HG02642 (cell line): ENCODE data around the gene GRAP.

Source experiments
- ATAC-seq: cut with Tn5 transposase; IDR thresholded peaks from one replicate; pipeline ENCODE4 v1.9.1; 2021; ENCODE audit warnings: mild to moderate bottlenecking; ENCODE audit not compliant: unreplicated experiment, poor library complexity

The GRAP gene

GRCh38 chr17:19020016-19020415 lies 26.7 kb downstream of the GRAP start:
- ATAC-seq, result no peak

GRCh38 chr17:19019041-19019941 lies 27.5 kb downstream of the GRAP start:
- ATAC-seq, result no peak

GRCh38 chr17:19018600-19018950 lies 28.2 kb downstream of the GRAP start:
- no peak for ATAC-seq

- ATAC-seq, result no peak
Observed at GRCh38 chr17:19017804-19018599, 28.8 kb downstream of the GRAP start.

GRCh38 chr17:19017401-19017800 lies 29.4 kb downstream of the GRAP start:
- no peak for ATAC-seq

GRCh38 chr17:19016881-19017280 lies 29.9 kb downstream of the GRAP start:
- no peak for ATAC-seq

GRCh38 chr17:19016297-19016696 lies 30.5 kb downstream of the GRAP start:
- ATAC-seq, result no peak

- no peak for ATAC-seq
Observed at GRCh38 chr17:19015428-19015827, 31.3 kb downstream of the GRAP start.

GRCh38 chr17:19014628-19015215 lies 32.0 kb downstream of the GRAP start:
- no peak for ATAC-seq

GRCh38 chr17:19013806-19014627 lies 32.7 kb downstream of the GRAP start:
- no peak for ATAC-seq

GRCh38 chr17:19013226-19013625 lies 33.5 kb downstream of the GRAP start:
- no peak for ATAC-seq

- ATAC-seq, result no peak
Observed at GRCh38 chr17:19012171-19013080, 34.3 kb downstream of the GRAP start.

GRCh38 chr17:19011581-19011980 lies 35.2 kb downstream of the GRAP start:
- ATAC-seq, result no peak

- no peak for ATAC-seq
Observed at GRCh38 chr17:19010729-19011505, 35.8 kb downstream of the GRAP start.

- ATAC-seq, result no peak
Observed at GRCh38 chr17:19009970-19010369, 36.8 kb downstream of the GRAP start.

GRCh38 chr17:19006698-19007097 lies 40.1 kb downstream of the GRAP start:
- no peak for ATAC-seq

GRCh38 chr17:19005789-19006430 lies 40.8 kb downstream of the GRAP start:
- ATAC-seq, result no peak

GRCh38 chr17:19005137-19005773 lies 41.5 kb downstream of the GRAP start:
- ATAC-seq, result no peak
